ENCODE results near the gene CUL4B. TPM values are rescaled to one million over a fixed set of nuclear protein-coding genes. Genes with fewer than 3 reads are reported as not detected.

The CUL4B gene
- total and polyA plus RNA-seq, 2 experiments from 2014 or later = 12.7 to 42.9 TPM

DNA sequence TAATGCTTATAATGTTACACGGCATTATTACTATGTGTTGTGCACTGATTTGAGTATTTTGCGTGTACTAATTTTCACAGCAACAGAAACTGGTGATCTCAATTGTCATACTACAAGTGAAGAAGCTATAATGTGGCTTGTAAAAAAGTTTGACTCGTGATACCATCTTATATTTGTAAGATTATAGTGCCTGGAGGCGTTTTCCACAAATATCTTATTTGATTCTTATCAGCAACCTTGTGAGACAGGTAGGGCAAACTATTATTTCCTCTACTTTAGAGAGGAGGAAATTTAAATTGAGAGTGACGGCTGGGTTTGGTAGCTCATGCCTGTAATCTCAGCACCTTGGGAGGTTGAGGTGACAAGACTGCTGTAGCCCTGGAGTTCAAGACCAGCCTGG lies 4.5 kb downstream of the CUL4B start:
- H3K79me2 ChIP-seq (replicated peaks; ENCODE audit: insufficient read depth) = peaks cover 29% of the 10 kb centered on the region

DNA sequence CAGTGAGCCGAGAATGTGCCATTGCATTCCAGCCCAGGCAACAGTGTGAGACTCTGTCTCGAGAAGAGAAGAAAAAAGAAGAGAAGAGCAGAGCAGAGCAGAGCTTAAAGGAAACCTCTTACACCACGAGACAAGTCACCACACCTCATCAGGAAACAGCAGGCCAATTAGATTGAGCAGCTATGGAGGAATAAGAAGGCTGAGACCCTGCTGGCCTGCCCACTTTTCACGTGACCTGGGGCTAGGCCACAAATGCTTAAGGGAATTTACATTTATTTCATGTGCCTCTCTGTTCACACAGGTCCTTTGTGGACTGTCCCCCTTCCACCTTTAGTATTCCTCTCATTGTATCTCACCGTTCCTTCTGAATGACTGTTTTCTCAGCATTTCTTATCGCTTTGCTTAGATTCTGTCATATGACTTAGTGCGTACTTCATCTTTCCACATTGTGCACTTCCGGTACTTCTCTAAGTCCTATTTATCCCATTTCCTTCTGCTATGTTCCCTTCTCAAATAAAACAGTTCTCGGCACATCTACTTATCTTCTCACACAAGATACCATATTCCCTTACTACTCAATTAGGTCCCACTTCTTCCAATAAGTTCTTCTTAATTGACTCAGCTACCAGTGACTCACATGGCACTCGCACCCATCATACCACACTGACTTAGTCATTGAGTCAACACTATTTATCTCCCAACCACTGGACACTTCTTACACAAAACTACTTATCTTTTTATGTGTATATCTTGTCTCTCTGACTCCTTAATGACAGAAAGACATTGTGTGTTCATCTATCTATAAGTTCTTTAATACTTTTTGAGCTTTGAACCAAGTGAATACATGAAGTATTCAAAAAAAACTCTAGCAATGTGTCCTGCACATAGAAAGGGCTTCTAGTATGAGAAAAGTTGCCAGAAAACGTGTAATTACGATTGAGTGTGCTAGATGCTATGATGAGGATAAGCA lies 11.0 kb downstream of the CUL4B start:
- H3K4me1 Mint-ChIP-seq = no peaks in the 10 kb centered on the region
- Histone ChIP-seq H3K4me2 (no peak overlapping the region), H4K20me1 (replicated peaks; ENCODE audit: insufficient read depth) (no peaks in the 10 kb centered on the region), H3K27me3 (ENCODE audit: insufficient read depth) (no peaks in the 10 kb centered on the region), H3K79me2 (replicated peaks; ENCODE audit: insufficient read depth) (peaks cover 6% of the 10 kb centered on the region; the same call in 1 of the 2 replicates), H2AFZ (no peak overlapping the region), H3K4me3 (no peak overlapping the region), H3K36me3 (ENCODE audit: insufficient read depth) (no peaks in the 10 kb centered on the region), H3K9me2 (ENCODE audit: insufficient read depth) (no peaks in the 10 kb centered on the region), H3K27ac (ENCODE audit: low read depth) (no peak overlapping the region), H3F3A (replicated peaks; ENCODE audit: low read depth) (no peaks in the 10 kb centered on the region), H3K4me1 (ENCODE audit: insufficient read depth) (no peaks in the 10 kb centered on the region)
- no peaks in the 10 kb centered on the region for H3K9me3 Mint-ChIP-seq
- H3K4me3 Mint-ChIP-seq = no peak overlapping the region
- H3K36me3 Mint-ChIP-seq (ENCODE audit: low read depth) = peaks cover 9% of the 10 kb centered on the region; the same call in 1 of the 3 replicates
- ATAC-seq (no peak), DNase-seq (ENCODE audit: low spot score) (no peak)
- H3K27ac Mint-ChIP-seq = no peak overlapping the region
- no peaks in the 10 kb centered on the region for H3K27me3 Mint-ChIP-seq (ENCODE audit: insufficient read depth, low read depth, poor library complexity)
- TF ChIP-seq, protein P1, sequence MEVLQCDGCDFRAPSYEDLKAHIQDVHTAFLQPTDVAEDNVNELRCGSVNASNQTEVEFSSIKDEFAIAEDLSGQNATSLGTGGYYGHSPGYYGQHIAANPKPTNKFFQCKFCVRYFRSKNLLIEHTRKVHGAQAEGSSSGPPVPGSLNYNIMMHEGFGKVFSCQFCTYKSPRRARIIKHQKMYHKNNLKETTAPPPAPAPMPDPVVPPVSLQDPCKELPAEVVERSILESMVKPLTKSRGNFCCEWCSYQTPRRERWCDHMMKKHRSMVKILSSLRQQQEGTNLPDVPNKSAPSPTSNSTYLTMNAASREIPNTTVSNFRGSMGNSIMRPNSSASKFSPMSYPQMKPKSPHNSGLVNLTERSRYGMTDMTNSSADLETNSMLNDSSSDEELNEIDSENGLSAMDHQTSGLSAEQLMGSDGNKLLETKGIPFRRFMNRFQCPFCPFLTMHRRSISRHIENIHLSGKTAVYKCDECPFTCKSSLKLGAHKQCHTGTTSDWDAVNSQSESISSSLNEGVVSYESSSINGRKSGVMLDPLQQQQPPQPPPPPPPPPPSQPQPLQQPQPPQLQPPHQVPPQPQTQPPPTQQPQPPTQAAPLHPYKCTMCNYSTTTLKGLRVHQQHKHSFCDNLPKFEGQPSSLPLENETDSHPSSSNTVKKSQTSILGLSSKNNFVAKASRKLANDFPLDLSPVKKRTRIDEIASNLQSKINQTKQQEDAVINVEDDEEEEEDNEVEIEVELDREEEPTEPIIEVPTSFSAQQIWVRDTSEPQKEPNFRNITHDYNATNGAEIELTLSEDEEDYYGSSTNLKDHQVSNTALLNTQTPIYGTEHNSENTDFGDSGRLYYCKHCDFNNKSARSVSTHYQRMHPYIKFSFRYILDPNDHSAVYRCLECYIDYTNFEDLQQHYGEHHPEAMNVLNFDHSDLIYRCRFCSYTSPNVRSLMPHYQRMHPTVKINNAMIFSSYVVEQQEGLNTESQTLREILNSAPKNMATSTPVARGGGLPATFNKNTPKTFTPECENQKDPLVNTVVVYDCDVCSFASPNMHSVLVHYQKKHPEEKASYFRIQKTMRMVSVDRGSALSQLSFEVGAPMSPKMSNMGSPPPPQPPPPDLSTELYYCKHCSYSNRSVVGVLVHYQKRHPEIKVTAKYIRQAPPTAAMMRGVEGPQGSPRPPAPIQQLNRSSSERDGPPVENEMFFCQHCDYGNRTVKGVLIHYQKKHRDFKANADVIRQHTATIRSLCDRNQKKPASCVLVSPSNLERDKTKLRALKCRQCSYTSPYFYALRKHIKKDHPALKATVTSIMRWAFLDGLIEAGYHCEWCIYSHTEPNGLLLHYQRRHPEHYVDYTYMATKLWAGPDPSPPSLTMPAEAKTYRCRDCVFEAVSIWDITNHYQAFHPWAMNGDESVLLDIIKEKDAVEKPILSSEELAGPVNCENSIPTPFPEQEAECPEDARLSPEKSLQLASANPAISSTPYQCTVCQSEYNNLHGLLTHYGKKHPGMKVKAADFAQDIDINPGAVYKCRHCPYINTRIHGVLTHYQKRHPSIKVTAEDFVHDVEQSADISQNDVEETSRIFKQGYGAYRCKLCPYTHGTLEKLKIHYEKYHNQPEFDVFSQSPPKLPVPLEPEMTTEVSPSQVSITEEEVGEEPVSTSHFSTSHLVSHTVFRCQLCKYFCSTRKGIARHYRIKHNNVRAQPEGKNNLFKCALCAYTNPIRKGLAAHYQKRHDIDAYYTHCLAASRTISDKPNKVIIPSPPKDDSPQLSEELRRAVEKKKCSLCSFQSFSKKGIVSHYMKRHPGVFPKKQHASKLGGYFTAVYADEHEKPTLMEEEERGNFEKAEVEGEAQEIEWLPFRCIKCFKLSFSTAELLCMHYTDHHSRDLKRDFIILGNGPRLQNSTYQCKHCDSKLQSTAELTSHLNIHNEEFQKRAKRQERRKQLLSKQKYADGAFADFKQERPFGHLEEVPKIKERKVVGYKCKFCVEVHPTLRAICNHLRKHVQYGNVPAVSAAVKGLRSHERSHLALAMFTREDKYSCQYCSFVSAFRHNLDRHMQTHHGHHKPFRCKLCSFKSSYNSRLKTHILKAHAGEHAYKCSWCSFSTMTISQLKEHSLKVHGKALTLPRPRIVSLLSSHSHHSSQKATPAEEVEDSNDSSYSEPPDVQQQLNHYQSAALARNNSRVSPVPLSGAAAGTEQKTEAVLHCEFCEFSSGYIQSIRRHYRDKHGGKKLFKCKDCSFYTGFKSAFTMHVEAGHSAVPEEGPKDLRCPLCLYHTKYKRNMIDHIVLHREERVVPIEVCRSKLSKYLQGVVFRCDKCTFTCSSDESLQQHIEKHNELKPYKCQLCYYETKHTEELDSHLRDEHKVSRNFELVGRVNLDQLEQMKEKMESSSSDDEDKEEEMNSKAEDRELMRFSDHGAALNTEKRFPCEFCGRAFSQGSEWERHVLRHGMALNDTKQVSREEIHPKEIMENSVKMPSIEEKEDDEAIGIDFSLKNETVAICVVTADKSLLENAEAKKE (CRISPR knock-in tag; IDR thresholded peaks at IDR 0.05) = no peak
- TF ChIP-seq JUNB (IDR thresholded peaks at IDR 0.05; ENCODE audit: unreplicated experiment) = no peak
- no peak for TF ChIP-seq EZH2 (IDR thresholded peaks at IDR 0.05; ENCODE audit: low read depth, unreplicated experiment)
- no peak for TF ChIP-seq ZNF331 (CRISPR knock-in tag; IDR thresholded peaks at IDR 0.05; ENCODE audit: low read depth)
- no peak for TF ChIP-seq EZH2phosphoT487 (IDR thresholded peaks at IDR 0.05; ENCODE audit: unreplicated experiment)

More for the DNA sequence above, 4.5 kb downstream of the CUL4B start:
- no peak overlapping the region for H3K4me2 ChIP-seq
- no peaks in the 10 kb centered on the region for H3K4me1 ChIP-seq (ENCODE audit: insufficient read depth)
- no peak overlapping the region for H3K27ac ChIP-seq (ENCODE audit: low read depth)
- H3K4me3 Mint-ChIP-seq = no peak overlapping the region
- H2AFZ ChIP-seq = no peak overlapping the region
- no peaks in the 10 kb centered on the region for H4K20me1 ChIP-seq (replicated peaks; ENCODE audit: insufficient read depth)
- ATAC-seq (no peak), DNase-seq (ENCODE audit: low spot score) (no peak)
- TF ChIP-seq, protein P2, sequence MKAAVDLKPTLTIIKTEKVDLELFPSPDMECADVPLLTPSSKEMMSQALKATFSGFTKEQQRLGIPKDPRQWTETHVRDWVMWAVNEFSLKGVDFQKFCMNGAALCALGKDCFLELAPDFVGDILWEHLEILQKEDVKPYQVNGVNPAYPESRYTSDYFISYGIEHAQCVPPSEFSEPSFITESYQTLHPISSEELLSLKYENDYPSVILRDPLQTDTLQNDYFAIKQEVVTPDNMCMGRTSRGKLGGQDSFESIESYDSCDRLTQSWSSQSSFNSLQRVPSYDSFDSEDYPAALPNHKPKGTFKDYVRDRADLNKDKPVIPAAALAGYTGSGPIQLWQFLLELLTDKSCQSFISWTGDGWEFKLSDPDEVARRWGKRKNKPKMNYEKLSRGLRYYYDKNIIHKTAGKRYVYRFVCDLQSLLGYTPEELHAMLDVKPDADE (IDR thresholded peaks at IDR 0.05) = no peak
- TF ChIP-seq EZH2phosphoT487 (IDR thresholded peaks at IDR 0.05; ENCODE audit: unreplicated experiment) = no peak
- TF ChIP-seq, protein P3, sequence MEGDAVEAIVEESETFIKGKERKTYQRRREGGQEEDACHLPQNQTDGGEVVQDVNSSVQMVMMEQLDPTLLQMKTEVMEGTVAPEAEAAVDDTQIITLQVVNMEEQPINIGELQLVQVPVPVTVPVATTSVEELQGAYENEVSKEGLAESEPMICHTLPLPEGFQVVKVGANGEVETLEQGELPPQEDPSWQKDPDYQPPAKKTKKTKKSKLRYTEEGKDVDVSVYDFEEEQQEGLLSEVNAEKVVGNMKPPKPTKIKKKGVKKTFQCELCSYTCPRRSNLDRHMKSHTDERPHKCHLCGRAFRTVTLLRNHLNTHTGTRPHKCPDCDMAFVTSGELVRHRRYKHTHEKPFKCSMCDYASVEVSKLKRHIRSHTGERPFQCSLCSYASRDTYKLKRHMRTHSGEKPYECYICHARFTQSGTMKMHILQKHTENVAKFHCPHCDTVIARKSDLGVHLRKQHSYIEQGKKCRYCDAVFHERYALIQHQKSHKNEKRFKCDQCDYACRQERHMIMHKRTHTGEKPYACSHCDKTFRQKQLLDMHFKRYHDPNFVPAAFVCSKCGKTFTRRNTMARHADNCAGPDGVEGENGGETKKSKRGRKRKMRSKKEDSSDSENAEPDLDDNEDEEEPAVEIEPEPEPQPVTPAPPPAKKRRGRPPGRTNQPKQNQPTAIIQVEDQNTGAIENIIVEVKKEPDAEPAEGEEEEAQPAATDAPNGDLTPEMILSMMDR (conservative IDR thresholded peaks at IDR 0.05; ENCODE audit: low read depth in 2 of 2) = no peak
- H3K4me1 Mint-ChIP-seq = no peaks in the 10 kb centered on the region; the same call in 2 of the 3 replicates
- no peaks in the 10 kb centered on the region for H3K9me2 ChIP-seq (ENCODE audit: insufficient read depth)
- H3K27me3 ChIP-seq (ENCODE audit: insufficient read depth) = no peaks in the 10 kb centered on the region
- no peak overlapping the region for H3K27ac Mint-ChIP-seq
- H3K4me3 ChIP-seq = no peak overlapping the region
- H3F3A ChIP-seq (replicated peaks; ENCODE audit: low read depth) = no peaks in the 10 kb centered on the region
- H3K36me3 ChIP-seq (ENCODE audit: insufficient read depth) = no peaks in the 10 kb centered on the region
- H3K36me3 Mint-ChIP-seq (ENCODE audit: low read depth) = peaks cover 12% of the 10 kb centered on the region; the same call in 2 of the 3 replicates
- no peaks in the 10 kb centered on the region for H3K9me3 Mint-ChIP-seq
- H3K27me3 Mint-ChIP-seq (ENCODE audit: insufficient read depth, low read depth, poor library complexity) = peaks cover 7% of the 10 kb centered on the region

All from GM23338 (cell line).